ENCODE measurements around the gene CD99L2. TPM values are rescaled to one million over a fixed set of nuclear protein-coding genes. Genes with fewer than 3 reads are reported as not detected.
"Not testable (repeated sequence)": the region's sequence is repeated elsewhere in the genome, so short reads cannot be mapped to it uniquely, and the experiment has no call there.

The CD99L2 gene
- total and polyA plus RNA-seq, 7 donors = 62.7 to 173 (median 118) TPM

DNA sequence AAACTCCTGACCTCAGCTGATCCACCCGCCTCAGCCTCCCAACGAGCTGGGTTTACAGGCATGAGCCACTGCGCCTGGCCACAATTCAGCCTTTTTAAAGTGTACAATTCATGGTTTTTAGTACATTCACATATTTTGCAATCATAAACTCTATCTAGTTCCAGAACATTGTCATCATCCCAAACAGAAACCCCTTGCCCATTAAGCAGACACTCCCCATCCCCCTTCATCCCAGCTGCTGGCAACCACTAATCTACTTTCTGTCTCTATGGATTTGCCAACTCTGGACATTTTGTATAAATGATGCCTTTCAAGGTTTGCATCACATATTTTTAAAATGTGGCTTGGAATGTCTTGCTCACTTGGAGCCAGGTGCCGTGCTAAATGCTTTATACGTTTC is 4.5 kb downstream of the CD99L2 start:
- Histone ChIP-seq H3K27me3 (ENCODE audit: insufficient read depth in 3 of 3, low read length in 2 of 3) (no peaks in the 10 kb centered on the region), H3K36me3 (ENCODE audit: insufficient read depth in 1 of 2, low read depth in 1 of 2) (no peaks in the 10 kb centered on the region), H3K4me3 (no peak overlapping the region), H3K9me3 (no peaks in the 10 kb centered on the region), H3K4me1 (no peaks in the 10 kb centered on the region), H3K27ac (no peak overlapping the region)
- no peak for ATAC-seq
- TF ChIP-seq, protein P1, sequence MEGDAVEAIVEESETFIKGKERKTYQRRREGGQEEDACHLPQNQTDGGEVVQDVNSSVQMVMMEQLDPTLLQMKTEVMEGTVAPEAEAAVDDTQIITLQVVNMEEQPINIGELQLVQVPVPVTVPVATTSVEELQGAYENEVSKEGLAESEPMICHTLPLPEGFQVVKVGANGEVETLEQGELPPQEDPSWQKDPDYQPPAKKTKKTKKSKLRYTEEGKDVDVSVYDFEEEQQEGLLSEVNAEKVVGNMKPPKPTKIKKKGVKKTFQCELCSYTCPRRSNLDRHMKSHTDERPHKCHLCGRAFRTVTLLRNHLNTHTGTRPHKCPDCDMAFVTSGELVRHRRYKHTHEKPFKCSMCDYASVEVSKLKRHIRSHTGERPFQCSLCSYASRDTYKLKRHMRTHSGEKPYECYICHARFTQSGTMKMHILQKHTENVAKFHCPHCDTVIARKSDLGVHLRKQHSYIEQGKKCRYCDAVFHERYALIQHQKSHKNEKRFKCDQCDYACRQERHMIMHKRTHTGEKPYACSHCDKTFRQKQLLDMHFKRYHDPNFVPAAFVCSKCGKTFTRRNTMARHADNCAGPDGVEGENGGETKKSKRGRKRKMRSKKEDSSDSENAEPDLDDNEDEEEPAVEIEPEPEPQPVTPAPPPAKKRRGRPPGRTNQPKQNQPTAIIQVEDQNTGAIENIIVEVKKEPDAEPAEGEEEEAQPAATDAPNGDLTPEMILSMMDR (IDR thresholded peaks at IDR 0.05) = no peak
- intact Hi-C loops (cut with DNase I) = loop anchor here in 1 of 2 donors (10.0 kb wide), 1 partner anchor 119 kb away; no protein-coding TSS in a partner anchor
- 71 to 89% (median 75%) methylated on average over 5 of the region's 5 CpGs for WGBS, 3 donors
- DNase-seq = no peak

DNA sequence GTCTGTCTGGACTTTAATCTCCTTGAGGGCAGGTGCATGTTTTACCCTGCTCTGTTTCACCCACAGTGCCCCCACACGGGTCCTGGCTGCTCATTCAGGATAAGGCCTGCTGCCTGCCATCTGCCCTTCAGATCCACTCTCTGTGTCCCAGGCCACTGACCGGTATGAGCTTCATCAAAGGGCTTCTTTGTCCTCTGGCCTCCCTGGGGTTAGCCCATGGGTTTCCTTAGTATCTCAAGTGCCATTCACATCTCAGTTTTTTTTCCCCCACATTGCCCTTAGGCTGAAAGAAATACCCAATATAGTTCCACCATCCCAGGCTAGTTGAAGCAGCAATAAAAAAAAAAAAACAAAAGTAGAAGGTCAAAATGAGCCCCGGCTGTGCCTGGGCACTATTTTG is 9.3 kb downstream of the CD99L2 start:
- no peak overlapping the region for H3K27ac ChIP-seq
- TF ChIP-seq, protein P1 (IDR thresholded peaks at IDR 0.05) = no peak
- H3K36me3 ChIP-seq (ENCODE audit: insufficient read depth in 1 of 2, low read depth in 1 of 2) = no peaks in the 10 kb centered on the region
- no peaks in the 10 kb centered on the region for H3K9me3 ChIP-seq
- ATAC-seq = peak in 1 of 4 donors; percentile 15
- no peak for DNase-seq
- intact Hi-C loops (cut with DNase I) = no loop called here
- no peak overlapping the region for H3K4me3 ChIP-seq
- no peaks in the 10 kb centered on the region for H3K4me1 ChIP-seq
- no peaks in the 10 kb centered on the region for H3K27me3 ChIP-seq (ENCODE audit: insufficient read depth in 3 of 3, low read length in 2 of 3)
- WGBS, 3 donors = 38 to 59% (median 41%) methylated on average over 3 of the region's 3 CpGs

DNA sequence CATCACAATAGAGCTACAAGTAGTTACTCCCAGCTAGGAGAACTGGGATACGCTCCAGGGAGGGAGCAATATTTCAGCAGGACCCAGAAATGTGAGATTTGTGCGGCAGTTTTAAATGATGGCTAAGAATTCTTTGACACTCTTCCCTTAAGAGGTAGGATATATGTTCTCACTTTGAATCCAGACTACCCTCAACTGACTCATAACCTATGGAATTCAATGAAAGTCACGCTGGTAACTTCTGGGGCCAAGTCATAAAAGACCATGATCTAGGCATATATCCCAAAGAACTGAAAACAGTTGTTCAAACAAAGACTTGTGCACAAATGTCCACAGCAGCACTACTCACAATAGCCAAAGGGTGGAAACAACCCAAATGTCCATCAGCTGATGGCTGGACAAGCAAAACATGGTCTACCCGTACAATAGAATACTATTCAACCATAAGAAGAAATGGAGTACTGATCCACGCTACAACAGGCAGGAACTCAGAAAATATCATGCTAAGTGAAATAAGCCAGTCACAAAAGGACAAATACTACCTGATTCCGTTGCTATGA is 10.5 kb downstream of the CD99L2 start:
- Histone ChIP-seq H3K4me3 (no peak overlapping the region), H3K27me3 (ENCODE audit: insufficient read depth in 3 of 3, low read length in 2 of 3) (no peaks in the 10 kb centered on the region), H3K9me3 (no peaks in the 10 kb centered on the region), H3K36me3 (ENCODE audit: insufficient read depth in 1 of 2, low read depth in 1 of 2) (no peaks in the 10 kb centered on the region), H3K4me1 (no peaks in the 10 kb centered on the region), H3K27ac (no peak overlapping the region)
- DNase-seq (no peak), ATAC-seq (no peak)
- WGBS, 3 donors = 74 to 88% (median 84%) methylated on average over 6 of the region's 6 CpGs
- TF ChIP-seq, protein P1 (IDR thresholded peaks at IDR 0.05) = no peak
- intact Hi-C loops (cut with DNase I) = no loop called here

DNA sequence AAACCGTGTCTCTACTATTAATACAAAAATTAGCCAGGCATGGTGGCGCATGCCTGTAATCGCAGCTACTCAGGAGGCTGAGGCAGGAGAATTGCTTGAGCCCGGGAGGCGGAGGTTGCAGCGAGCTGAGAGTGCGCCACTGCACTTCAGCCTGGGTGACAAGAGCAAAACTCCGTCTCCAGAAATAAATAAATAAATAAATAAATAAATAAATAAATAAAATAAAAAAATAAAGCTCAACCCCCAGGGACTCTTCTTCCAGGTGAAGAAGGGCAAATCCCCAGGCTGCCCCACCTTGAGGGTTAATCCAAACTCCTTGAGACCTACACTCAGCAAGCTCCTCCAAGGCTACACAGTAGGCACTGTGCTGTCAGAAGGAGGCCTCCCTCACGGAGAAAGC is 11.2 kb downstream of the CD99L2 start:
- H3K4me1 ChIP-seq; H3K9me3 ChIP-seq; intact Hi-C loops (cut with DNase I); H3K4me3 ChIP-seq; DNase-seq; H3K36me3 ChIP-seq (ENCODE audit: insufficient read depth in 1 of 2, low read depth in 1 of 2); H3K27ac ChIP-seq; H3K27me3 ChIP-seq (ENCODE audit: insufficient read depth in 3 of 3, low read length in 2 of 3); ATAC-seq: not testable (repeated sequence)
- 77 to 99% (median 97%) methylated on average over 5 to 9 of the region's 9 CpGs for WGBS, 3 donors

DNA sequence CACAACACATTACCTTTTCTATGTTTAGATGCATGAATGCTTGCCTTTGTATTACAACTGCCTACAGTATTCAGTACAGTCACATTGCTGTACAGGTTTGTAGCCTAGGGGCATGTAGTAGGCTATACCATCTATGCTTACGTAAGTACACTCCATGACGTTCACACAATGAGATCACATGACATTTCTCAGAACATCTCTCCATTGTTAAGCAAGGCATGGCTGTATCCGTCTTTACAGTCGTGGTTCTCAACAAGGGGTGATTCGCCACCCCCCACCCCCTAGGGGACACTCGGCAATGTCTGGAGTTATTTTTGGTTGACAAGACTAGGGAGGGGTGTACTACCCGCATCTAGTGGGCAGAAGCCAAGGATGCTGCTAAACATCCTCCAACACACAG is 12.1 kb downstream of the CD99L2 start:
- ATAC-seq = peak in 1 of 4 donors; percentile 21
- no peaks in the 10 kb centered on the region for H3K27me3 ChIP-seq (ENCODE audit: insufficient read depth in 3 of 3, low read length in 2 of 3)
- WGBS, 3 donors = 70 to 80% (median 77%) methylated on average over 7 of the region's 7 CpGs
- no peak for DNase-seq
- no peak overlapping the region for H3K27ac ChIP-seq
- no peak overlapping the region for H3K4me3 ChIP-seq
- TF ChIP-seq, protein P1 (IDR thresholded peaks at IDR 0.05) = no peak
- no peaks in the 10 kb centered on the region for H3K9me3 ChIP-seq
- peaks cover under 1% of the 10 kb centered on the region for H3K4me1 ChIP-seq
- no peaks in the 10 kb centered on the region for H3K36me3 ChIP-seq (ENCODE audit: insufficient read depth in 1 of 2, low read depth in 1 of 2)
- intact Hi-C loops (cut with DNase I) = no loop called here
